ENCODE measurements around the gene OOSP2. TPM values are rescaled to one million over a fixed set of nuclear protein-coding genes. Genes with fewer than 3 reads are reported as not detected.
"Not testable (repeated sequence)": the region's sequence is repeated elsewhere in the genome, so short reads cannot be mapped to it uniquely, and the experiment has no call there.

The OOSP2 gene
- total RNA-seq, 5 donors from 2014 or later (not counting 1 experiment from before 2014, with no cell fraction given) = not detected

DNA sequence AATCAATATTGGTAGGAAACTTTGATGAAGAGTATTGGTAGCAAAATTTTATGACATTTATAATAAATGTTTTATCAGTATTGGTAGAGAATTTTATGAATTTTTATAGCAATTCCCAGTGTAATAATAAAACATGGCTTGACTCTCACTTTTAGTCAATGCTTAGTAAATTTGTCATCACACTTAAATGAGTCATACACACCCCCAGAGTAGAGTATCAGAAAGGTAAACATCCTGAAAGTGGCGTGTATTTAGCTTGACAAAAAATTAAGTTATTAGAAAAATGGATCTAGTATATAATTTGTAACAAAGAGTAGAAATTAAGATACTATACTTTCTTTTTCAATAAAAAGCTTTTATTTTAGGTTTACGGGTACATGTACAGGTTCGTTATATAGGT, 18.8 kb downstream of the OOSP2 start:
- ATAC-seq (replicated peaks in 1 of 4) = no peak
- Histone ChIP-seq H3K4me1 (ENCODE audit: control insufficient read depth in 1 of 2, extremely low read depth in 1 of 2, insufficient read depth in 2 of 2, low read length in 2 of 2) (no peaks in the 10 kb centered on the region), H3K9me3 (no peaks in the 10 kb centered on the region), H3K36me3 (ENCODE audit: control insufficient read depth in 2 of 2, extremely low read depth in 1 of 2, insufficient read depth in 1 of 2, low read length in 1 of 2) (no peaks in the 10 kb centered on the region), H3K4me3 (ENCODE audit: control insufficient read depth in 1 of 2, extremely low read depth in 1 of 2, low read length in 1 of 2) (no peak overlapping the region), H3K27ac (ENCODE audit: low read length) (no peak overlapping the region), H3K27me3 (replicated peaks in 1 of 2; ENCODE audit: control insufficient read depth in 2 of 2, extremely low read depth in 1 of 2, insufficient read depth in 2 of 2, low read length in 1 of 2) (no peaks in the 10 kb centered on the region)
- DNase-seq = no peak
- no peaks in the 10 kb centered on the region for H3K36me3 Mint-ChIP-seq
- CTCF ChIA-PET = no interaction called here
- H3K9me3 Mint-ChIP-seq = peaks cover 0 to 3% (median 0%) of the 10 kb centered on the region in 3 donors
- no CpG with 5 or more reads among the region's 3 CpGs for WGBS (ENCODE audit: insufficient coverage)
- POLR2A ChIA-PET = no interaction called here
- H3K27me3 Mint-ChIP-seq = peaks cover 0 to 5% of the 10 kb centered on the region in 2 donors
- H3K4me1 Mint-ChIP-seq = no peaks in the 10 kb centered on the region
- H3K27ac Mint-ChIP-seq = no peak overlapping the region
- H3K4me3 Mint-ChIP-seq = no peak overlapping the region

DNA sequence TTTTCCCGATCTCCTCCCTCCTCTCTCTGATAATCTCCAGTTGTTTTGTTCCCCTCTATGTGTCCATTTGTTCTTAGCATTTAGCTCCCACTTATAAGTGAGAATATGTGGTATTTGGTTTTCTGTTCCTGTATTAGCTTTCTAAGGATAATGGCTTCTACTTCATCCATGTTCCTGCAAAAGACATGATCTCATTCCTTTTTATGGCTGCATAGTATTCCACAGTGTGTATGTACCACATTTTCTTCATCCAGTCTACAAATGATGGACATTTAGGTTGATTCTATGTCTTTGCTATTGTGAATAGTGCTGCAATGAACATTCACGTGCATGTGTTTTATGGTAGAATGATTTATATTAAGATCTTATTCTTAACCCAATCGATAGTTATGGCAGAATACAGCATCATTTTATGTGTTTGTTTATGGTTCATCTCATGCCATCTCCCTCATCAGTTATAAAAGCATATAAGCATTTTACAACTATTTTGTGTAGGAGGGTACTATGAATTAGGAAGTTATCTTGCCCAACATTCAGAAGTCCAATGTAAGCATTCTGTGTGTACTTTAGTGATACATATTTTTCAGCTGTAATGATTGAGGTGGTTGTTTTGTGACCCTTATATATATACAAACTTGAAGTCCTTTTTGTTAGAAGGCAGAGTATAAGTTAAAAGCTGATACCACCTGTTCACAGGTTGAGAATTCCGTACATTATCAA, 19.5 kb downstream of the OOSP2 start:
- H3K27ac Mint-ChIP-seq = no peak overlapping the region
- Histone ChIP-seq H3K27me3 (replicated peaks in 1 of 2; ENCODE audit: control insufficient read depth in 2 of 2, extremely low read depth in 1 of 2, insufficient read depth in 2 of 2, low read length in 1 of 2) (no peaks in the 10 kb centered on the region), H3K9me3 (no peaks in the 10 kb centered on the region), H3K36me3 (ENCODE audit: control insufficient read depth in 2 of 2, extremely low read depth in 1 of 2, insufficient read depth in 1 of 2, low read length in 1 of 2) (no peaks in the 10 kb centered on the region), H3K4me1 (ENCODE audit: control insufficient read depth in 1 of 2, extremely low read depth in 1 of 2, insufficient read depth in 2 of 2, low read length in 2 of 2) (no peaks in the 10 kb centered on the region), H3K27ac (ENCODE audit: low read length) (no peak overlapping the region), H3K4me3 (ENCODE audit: control insufficient read depth in 1 of 2, extremely low read depth in 1 of 2, low read length in 1 of 2) (no peak overlapping the region)
- ChIA-PET CTCF (no interaction called here), POLR2A (no interaction called here)
- no peaks in the 10 kb centered on the region for H3K36me3 Mint-ChIP-seq
- H3K9me3 Mint-ChIP-seq = peaks cover 0 to 3% (median 0%) of the 10 kb centered on the region in 3 donors
- peaks cover 0 to 5% of the 10 kb centered on the region in 2 donors for H3K27me3 Mint-ChIP-seq
- H3K4me3 Mint-ChIP-seq = no peak overlapping the region
- DNase-seq = no peak
- no CpG with 5 or more reads among the region's 4 CpGs for WGBS (ENCODE audit: insufficient coverage)
- no peaks in the 10 kb centered on the region for H3K4me1 Mint-ChIP-seq
- ATAC-seq (replicated peaks in 1 of 4) = no peak

DNA sequence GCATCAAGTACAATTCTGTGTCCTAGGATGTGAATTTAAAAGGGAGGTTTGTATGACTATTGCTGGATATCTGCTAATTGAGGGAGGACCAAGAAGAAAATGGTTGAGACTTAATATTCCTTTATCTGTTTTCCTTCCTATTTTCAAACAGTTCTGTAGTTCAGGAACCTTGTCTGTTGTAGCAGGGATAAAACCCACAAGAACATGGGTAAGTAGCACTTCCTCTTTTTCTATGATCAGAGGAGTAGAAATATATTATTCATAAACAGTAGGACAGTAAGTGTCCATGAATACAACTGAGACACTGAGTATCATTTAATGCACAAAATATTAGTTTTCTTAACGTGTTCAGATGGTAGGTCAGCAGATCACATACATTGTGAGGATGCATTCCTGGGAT, 23.9 kb downstream of the OOSP2 start:
- Histone ChIP-seq H3K36me3 (ENCODE audit: control insufficient read depth in 2 of 2, extremely low read depth in 1 of 2, insufficient read depth in 1 of 2, low read length in 1 of 2) (no peaks in the 10 kb centered on the region), H3K9me3 (no peaks in the 10 kb centered on the region), H3K27ac (ENCODE audit: low read length) (no peak overlapping the region), H3K27me3 (replicated peaks in 1 of 2; ENCODE audit: control insufficient read depth in 2 of 2, extremely low read depth in 1 of 2, insufficient read depth in 2 of 2, low read length in 1 of 2) (no peaks in the 10 kb centered on the region), H3K4me1 (ENCODE audit: control insufficient read depth in 1 of 2, extremely low read depth in 1 of 2, insufficient read depth in 2 of 2, low read length in 2 of 2) (no peaks in the 10 kb centered on the region), H3K4me3 (ENCODE audit: control insufficient read depth in 1 of 2, extremely low read depth in 1 of 2, low read length in 1 of 2) (no peak overlapping the region)
- H3K36me3 Mint-ChIP-seq = no peaks in the 10 kb centered on the region
- H3K27me3 Mint-ChIP-seq = peaks cover 0 to 2% of the 10 kb centered on the region in 2 donors
- DNase-seq (no peak), ATAC-seq (replicated peaks in 1 of 4) (no peak)
- CTCF ChIA-PET = no interaction called here
- H3K9me3 Mint-ChIP-seq = peaks cover 0 to 3% (median 0%) of the 10 kb centered on the region in 3 donors
- POLR2A ChIA-PET = no interaction called here
- no peak overlapping the region for H3K4me3 Mint-ChIP-seq
- H3K27ac Mint-ChIP-seq = no peak overlapping the region
- no peaks in the 10 kb centered on the region for H3K4me1 Mint-ChIP-seq
- no CpG with 5 or more reads among the region's 1 CpG for WGBS (ENCODE audit: insufficient coverage)

DNA sequence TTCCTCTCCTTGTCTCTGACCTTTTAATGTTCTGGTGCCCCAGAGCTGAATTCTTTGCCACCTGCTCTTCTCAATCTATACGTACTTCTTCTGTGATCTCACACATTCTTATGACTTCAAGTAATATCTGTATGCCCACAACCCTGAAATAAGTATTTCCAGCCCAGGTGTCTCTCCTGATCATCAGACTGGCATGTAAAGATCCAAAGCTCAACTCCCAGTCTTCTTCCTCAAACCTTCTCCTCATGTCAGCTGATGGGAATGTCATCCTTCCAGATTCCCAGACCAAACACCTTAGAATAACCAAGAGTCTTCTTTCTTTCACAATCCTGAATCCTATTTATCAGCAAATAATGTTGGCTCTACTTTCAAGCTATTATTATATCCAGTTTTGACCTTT, 25.6 kb downstream of the OOSP2 start:
- ChIA-PET CTCF (no interaction called here), POLR2A (no interaction called here)
- WGBS (ENCODE audit: insufficient coverage) = 80% methylated on average over 1 of the region's 1 CpG
- H3K36me3 Mint-ChIP-seq = no peaks in the 10 kb centered on the region
- Histone ChIP-seq H3K9me3 (no peaks in the 10 kb centered on the region), H3K27ac (ENCODE audit: low read length) (no peak overlapping the region), H3K4me1 (ENCODE audit: control insufficient read depth in 1 of 2, extremely low read depth in 1 of 2, insufficient read depth in 2 of 2, low read length in 2 of 2) (no peaks in the 10 kb centered on the region), H3K4me3 (ENCODE audit: control insufficient read depth in 1 of 2, extremely low read depth in 1 of 2, low read length in 1 of 2) (no peak overlapping the region), H3K36me3 (ENCODE audit: control insufficient read depth in 2 of 2, extremely low read depth in 1 of 2, insufficient read depth in 1 of 2, low read length in 1 of 2) (no peaks in the 10 kb centered on the region), H3K27me3 (replicated peaks in 1 of 2; ENCODE audit: control insufficient read depth in 2 of 2, extremely low read depth in 1 of 2, insufficient read depth in 2 of 2, low read length in 1 of 2) (no peaks in the 10 kb centered on the region)
- H3K9me3 Mint-ChIP-seq = no peaks in the 10 kb centered on the region
- no peak overlapping the region for H3K27ac Mint-ChIP-seq
- H3K27me3 Mint-ChIP-seq = peaks cover 2 to 8% of the 10 kb centered on the region in 2 donors
- DNase-seq (no peak), ATAC-seq (replicated peaks in 1 of 4) (no peak)
- H3K4me1 Mint-ChIP-seq = no peaks in the 10 kb centered on the region
- no peak overlapping the region for H3K4me3 Mint-ChIP-seq

DNA sequence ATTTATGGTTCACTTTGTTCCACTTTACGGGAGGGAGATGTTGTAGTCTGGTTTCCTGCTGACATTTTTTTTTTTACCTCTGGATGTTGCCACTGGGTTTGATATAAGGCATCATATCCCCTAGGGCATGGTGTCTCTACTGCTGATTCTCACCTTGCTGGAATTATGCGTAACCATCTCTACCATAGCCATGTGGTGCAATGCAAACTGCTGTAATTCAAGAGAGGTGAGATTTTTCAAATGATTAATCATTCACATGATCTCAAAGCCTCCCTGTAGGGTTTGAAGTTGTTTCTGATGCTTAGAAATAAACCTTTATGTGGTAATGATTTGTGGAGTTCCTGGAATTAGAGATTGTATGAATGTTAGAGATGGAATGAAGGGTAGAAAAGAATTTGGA, 29.2 kb downstream of the OOSP2 start:
- no peak overlapping the region for H3K27ac ChIP-seq (ENCODE audit: low read length)
- peaks cover 0 to 8% of the 10 kb centered on the region in 2 donors for H3K27me3 Mint-ChIP-seq
- H3K36me3 ChIP-seq (ENCODE audit: control insufficient read depth in 2 of 2, extremely low read depth in 1 of 2, insufficient read depth in 1 of 2, low read length in 1 of 2) = no peaks in the 10 kb centered on the region
- no CpG with 5 or more reads among the region's 2 CpGs for WGBS (ENCODE audit: insufficient coverage)
- CTCF ChIA-PET = no interaction called here
- no peaks in the 10 kb centered on the region for H3K9me3 Mint-ChIP-seq
- no peaks in the 10 kb centered on the region for H3K36me3 Mint-ChIP-seq
- no peak overlapping the region for H3K4me3 Mint-ChIP-seq
- DNase-seq = no peak
- POLR2A ChIA-PET = no interaction called here
- H3K27me3 ChIP-seq (replicated peaks in 1 of 2; ENCODE audit: control insufficient read depth in 2 of 2, extremely low read depth in 1 of 2, insufficient read depth in 2 of 2, low read length in 1 of 2) = no peaks in the 10 kb centered on the region
- H3K27ac Mint-ChIP-seq = no peak overlapping the region
- no peaks in the 10 kb centered on the region for H3K4me1 Mint-ChIP-seq
- H3K9me3 ChIP-seq = no peaks in the 10 kb centered on the region
- H3K4me1 ChIP-seq (ENCODE audit: control insufficient read depth in 1 of 2, extremely low read depth in 1 of 2, insufficient read depth in 2 of 2, low read length in 2 of 2) = no peaks in the 10 kb centered on the region
- H3K4me3 ChIP-seq (ENCODE audit: control insufficient read depth in 1 of 2, extremely low read depth in 1 of 2, low read length in 1 of 2) = no peak overlapping the region
- ATAC-seq (replicated peaks in 1 of 4) = no peak

DNA sequence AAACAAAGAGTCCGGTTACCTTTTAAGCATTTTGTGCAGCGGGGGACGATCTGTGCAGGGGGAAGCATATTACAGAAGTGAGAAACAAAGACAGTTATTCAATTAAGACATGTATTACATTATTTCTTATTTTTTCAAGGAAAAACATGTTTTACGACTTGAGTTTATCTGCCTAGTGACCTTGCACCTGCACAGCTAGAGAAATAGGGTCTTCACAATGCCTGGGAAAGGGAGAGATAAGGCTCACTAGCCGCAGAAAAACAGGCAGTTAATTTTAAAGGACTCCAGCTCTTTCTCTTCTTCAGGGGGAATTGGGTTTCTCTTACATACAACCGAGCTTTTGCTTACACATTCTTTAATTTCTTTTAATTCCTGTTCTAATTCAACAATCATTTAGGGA, 31.4 kb downstream of the OOSP2 start:
- H3K4me1 Mint-ChIP-seq; CTCF ChIA-PET; H3K27me3 ChIP-seq (replicated peaks in 1 of 2; ENCODE audit: control insufficient read depth in 2 of 2, extremely low read depth in 1 of 2, insufficient read depth in 2 of 2, low read length in 1 of 2); POLR2A ChIA-PET; H3K4me3 ChIP-seq (ENCODE audit: control insufficient read depth in 1 of 2, extremely low read depth in 1 of 2, low read length in 1 of 2); H3K27ac ChIP-seq (ENCODE audit: low read length); H3K4me3 Mint-ChIP-seq; H3K36me3 Mint-ChIP-seq; H3K36me3 ChIP-seq (ENCODE audit: control insufficient read depth in 2 of 2, extremely low read depth in 1 of 2, insufficient read depth in 1 of 2, low read length in 1 of 2); DNase-seq; H3K27ac Mint-ChIP-seq; H3K9me3 Mint-ChIP-seq; H3K4me1 ChIP-seq (ENCODE audit: control insufficient read depth in 1 of 2, extremely low read depth in 1 of 2, insufficient read depth in 2 of 2, low read length in 2 of 2); ATAC-seq (replicated peaks in 1 of 4); H3K9me3 ChIP-seq: not testable (repeated sequence)
- peaks cover 0 to 13% of the 10 kb centered on the region in 2 donors for H3K27me3 Mint-ChIP-seq
- no CpG with 5 or more reads among the region's 6 CpGs for WGBS (ENCODE audit: insufficient coverage)
